ENCODE results near the gene MRPL28. TPM values are rescaled to one million over a fixed set of nuclear protein-coding genes. Genes with fewer than 3 reads are reported as not detected.
"Not testable (repeated sequence)": the region's sequence is repeated elsewhere in the genome, so short reads cannot be mapped to it uniquely, and the experiment has no call there.

MRPL28 gene
- total RNA-seq, 1 donor from 2014 or later: 115 TPM

- intact Hi-C loops (cut with micrococcal nuclease): no loop called here
- Mint-ChIP-seq H3K9me3 (no peaks in the 10 kb centered on the region), H3K4me3 (peak overlapping the region; percentile 20), H3K27me3 (ENCODE audit: insufficient read depth) (no peaks in the 10 kb centered on the region), H3K27ac (no peak overlapping the region), H3K4me1 (ENCODE audit: low read depth) (peaks cover 5% of the 10 kb centered on the region), H3K36me3 (ENCODE audit: low read depth) (peaks cover 4% of the 10 kb centered on the region)
- DNase-seq (ENCODE audit: low spot score): no peak
Observed at GRCh38 chr16:367333-367903, 2.9 kb downstream of the MRPL28 start.

GRCh38 chr16:366476-366875 lies 3.9 kb downstream of the MRPL28 start:
- intact Hi-C loops (cut with micrococcal nuclease): no loop called here
- Mint-ChIP-seq H3K27me3 (ENCODE audit: insufficient read depth) (peaks cover 1% of the 10 kb centered on the region), H3K27ac (no peak overlapping the region), H3K36me3 (ENCODE audit: low read depth) (peaks cover 4% of the 10 kb centered on the region), H3K9me3 (no peaks in the 10 kb centered on the region), H3K4me3 (no peak overlapping the region), H3K4me1 (ENCODE audit: low read depth) (peaks cover 11% of the 10 kb centered on the region)
- no peak for DNase-seq (ENCODE audit: low spot score)

GRCh38 chr16:364595-365491 lies 5.5 kb downstream of the MRPL28 start:
- Mint-ChIP-seq H3K27ac (no peak overlapping the region), H3K4me1 (ENCODE audit: low read depth) (peaks cover 6% of the 10 kb centered on the region), H3K27me3 (ENCODE audit: insufficient read depth) (peaks cover 1% of the 10 kb centered on the region), H3K9me3 (no peaks in the 10 kb centered on the region), H3K4me3 (no peak overlapping the region), H3K36me3 (ENCODE audit: low read depth) (peaks cover 4% of the 10 kb centered on the region)
- intact Hi-C loops (cut with micrococcal nuclease): loop anchor here (5.0 kb wide), 1 partner anchor 183 kb away; the partner anchor contains the start of gene HBQ1
- DNase-seq (ENCODE audit: low spot score): no peak

GRCh38 chr16:363766-364490 lies 6.4 kb downstream of the MRPL28 start:
- Mint-ChIP-seq H3K27ac (no peak overlapping the region), H3K4me3 (no peak overlapping the region), H3K9me3 (no peaks in the 10 kb centered on the region), H3K27me3 (ENCODE audit: insufficient read depth) (peaks cover 1% of the 10 kb centered on the region), H3K4me1 (ENCODE audit: low read depth) (peaks cover 6% of the 10 kb centered on the region), H3K36me3 (ENCODE audit: low read depth) (peaks cover 4% of the 10 kb centered on the region)
- intact Hi-C loops (cut with micrococcal nuclease): loop anchor here (5.0 kb wide), 1 partner anchor 182 kb away; the partner anchor contains the start of gene HBQ1
- no peak for DNase-seq (ENCODE audit: low spot score)

GRCh38 chr16:363110-363765 lies 7.1 kb downstream of the MRPL28 start:
- Mint-ChIP-seq H3K4me1 (ENCODE audit: low read depth) (peaks cover 6% of the 10 kb centered on the region), H3K9me3 (no peaks in the 10 kb centered on the region), H3K27ac (no peak overlapping the region), H3K27me3 (ENCODE audit: insufficient read depth) (peaks cover 1% of the 10 kb centered on the region), H3K36me3 (ENCODE audit: low read depth) (peaks cover 4% of the 10 kb centered on the region), H3K4me3 (no peak overlapping the region)
- intact Hi-C loops (cut with micrococcal nuclease): loop anchor here (5.0 kb wide), 1 partner anchor 181 kb away; the partner anchor contains the start of gene HBQ1
- no peak for DNase-seq (ENCODE audit: low spot score)

GRCh38 chr16:362702-362999 lies 7.7 kb downstream of the MRPL28 start:
- not testable (repeated sequence) for H3K36me3 Mint-ChIP-seq (ENCODE audit: low read depth); H3K9me3 Mint-ChIP-seq; H3K4me1 Mint-ChIP-seq (ENCODE audit: low read depth); H3K27ac Mint-ChIP-seq; H3K27me3 Mint-ChIP-seq (ENCODE audit: insufficient read depth); H3K4me3 Mint-ChIP-seq; DNase-seq (ENCODE audit: low spot score)
- intact Hi-C loops (cut with micrococcal nuclease): loop anchor here (1.0 to 5.0 kb wide), 4 partner anchors 180 to 297 kb away; partner anchors contain the start of gene HBQ1

GRCh38 chr16:361872-362701 lies 8.3 kb downstream of the MRPL28 start:
- DNase-seq (ENCODE audit: low spot score): peak; percentile 60
- Mint-ChIP-seq H3K9me3 (no peaks in the 10 kb centered on the region), H3K36me3 (ENCODE audit: low read depth) (peaks cover 3% of the 10 kb centered on the region), H3K27me3 (ENCODE audit: insufficient read depth) (peaks cover 1% of the 10 kb centered on the region), H3K4me1 (ENCODE audit: low read depth) (peaks cover 6% of the 10 kb centered on the region), H3K4me3 (no peak overlapping the region), H3K27ac (no peak overlapping the region)
- intact Hi-C loops (cut with micrococcal nuclease): loop anchor here (1.0 to 5.0 kb wide), 4 partner anchors 180 to 297 kb away; partner anchors contain the start of gene HBQ1

GRCh38 chr16:361341-361871 lies 8.9 kb downstream of the MRPL28 start:
- no peak overlapping the region for H3K4me3 Mint-ChIP-seq
- intact Hi-C loops (cut with micrococcal nuclease): loop anchor here (5.0 kb wide), 1 partner anchor 179 kb away; the partner anchor contains the start of gene HBQ1
- H3K9me3 Mint-ChIP-seq: no peaks in the 10 kb centered on the region
- peaks cover 1% of the 10 kb centered on the region for H3K27me3 Mint-ChIP-seq (ENCODE audit: insufficient read depth)
- H3K4me1 Mint-ChIP-seq (ENCODE audit: low read depth): peaks cover 6% of the 10 kb centered on the region
- no peaks in the 10 kb centered on the region for H3K36me3 Mint-ChIP-seq (ENCODE audit: low read depth)
- DNase-seq (ENCODE audit: low spot score): no peak
- no peak overlapping the region for H3K27ac Mint-ChIP-seq

- no peaks in the 10 kb centered on the region for H3K9me3 Mint-ChIP-seq
- peaks cover 1% of the 10 kb centered on the region for H3K27me3 Mint-ChIP-seq (ENCODE audit: insufficient read depth)
- DNase-seq (ENCODE audit: low spot score): no peak
- intact Hi-C loops (cut with micrococcal nuclease): loop anchor here (5.0 kb wide), 1 partner anchor 179 kb away; the partner anchor contains the start of gene HBQ1
- peaks cover 6% of the 10 kb centered on the region for H3K4me1 Mint-ChIP-seq (ENCODE audit: low read depth)
- H3K36me3 Mint-ChIP-seq (ENCODE audit: low read depth): no peaks in the 10 kb centered on the region
- H3K4me3 Mint-ChIP-seq: no peak overlapping the region
- H3K27ac Mint-ChIP-seq: no peak overlapping the region
Observed at GRCh38 chr16:360698-361336, 9.5 kb downstream of the MRPL28 start.

GRCh38 chr16:359871-360697 lies 10.3 kb downstream of the MRPL28 start:
- intact Hi-C loops (cut with micrococcal nuclease): loop anchor here (5.0 kb wide), 1 partner anchor 178 kb away; the partner anchor contains the start of gene HBQ1
- DNase-seq (ENCODE audit: low spot score): no peak
- Mint-ChIP-seq H3K27ac (no peak overlapping the region), H3K36me3 (ENCODE audit: low read depth) (no peaks in the 10 kb centered on the region), H3K4me1 (ENCODE audit: low read depth) (peaks cover 6% of the 10 kb centered on the region), H3K4me3 (no peak overlapping the region), H3K9me3 (no peaks in the 10 kb centered on the region), H3K27me3 (ENCODE audit: insufficient read depth) (peaks cover 1% of the 10 kb centered on the region)

All from activated T-helper 1 cell treated with anti-CD3 and anti-CD28 coated beads, Interleukin-12 subunit alpha, Interleukin-12 subunit beta, Interleukin-2, Interleukin-4 antibody, amounts not matched to agents 30 ng/mL and 10 ng/mL and 1 ng/mL, durations not matched to agents 14 hours and 24 hours and 36 hours (primary cell).